Left ventricle myocardium inferior (tissue), 1 donor: Measurements from ENCODE around the gene ELAVL2. TPM values are rescaled to one million over a fixed set of nuclear protein-coding genes. Genes with fewer than 3 reads are reported as not detected.

Source experiments
- DNase-seq: peaks from one replicate; pipeline ENCODE4 v3.0.0-alpha.2; 2020
- H3K27ac ChIP-seq: fragments of 200-600 bp; replicated peaks from 2 replicates; pipeline ENCODE4 v1.8.0; 2021
- H3K27me3 ChIP-seq: fragments of 200-600 bp; 2 replicates; pipeline ENCODE4 v1.8.0; 2021; ENCODE audit warnings: low read depth
- H3K36me3 ChIP-seq: fragments of 200-600 bp; 2 replicates; pipeline ENCODE4 v1.8.0; 2021
- H3K4me1 ChIP-seq: fragments of 200-600 bp; 2 replicates; pipeline ENCODE4 v1.8.0; 2021
- H3K4me3 ChIP-seq: fragments of 200-600 bp; 2 replicates; pipeline ENCODE4 v1.8.0; 2021; ENCODE audit warnings: mild to moderate bottlenecking, moderate library complexity
- H3K9me3 ChIP-seq: fragments of 200-600 bp; replicated peaks from 2 replicates; pipeline ENCODE4 v1.8.0; 2021
- CTCF ChIP-seq: fragments of 200-600 bp; IDR thresholded peaks from 2 replicates; pipeline ENCODE4 v1.8.0; 2021; ENCODE audit warnings: antibody characterized with exemption, mild to moderate bottlenecking, borderline replicate concordance
- intact Hi-C: fragments of 100-400 bp; cut with micrococcal nuclease; formaldehyde crosslinking; loops from one replicate; pipeline ENCODE4 v1.11.0; 2022
- total RNA-seq: library from RNA; stranded (reverse); fragmentation: NEBNext Ultra II Directional; extraction: Animal tissue kit (Norgen Biotek cat#: 25700); gene quantifications from one replicate; pipeline ENCODE4 v1.2.1, GENCODE V29; 2021
- donor health status: DM: no; HTN: yes; CAD: no; lungs with severe emphysema.

Gene ELAVL2
- total RNA-seq, 1 donor from 2014 or later, result 0.08 TPM

GRCh38 chr9:23764219-23764618 is 61.8 kb downstream of the ELAVL2 start:
- no peak for TF ChIP-seq CTCF
- DNase-seq, result no peak
- intact Hi-C loops, result no loop called here
- peaks cover 6% of the 10 kb centered on the region for H3K4me1 ChIP-seq
- H3K27me3 ChIP-seq, result no peaks in the 10 kb centered on the region
- no peaks in the 10 kb centered on the region for H3K9me3 ChIP-seq
- H3K27ac ChIP-seq, result no peak overlapping the region
- H3K4me3 ChIP-seq, result no peak overlapping the region
- no peaks in the 10 kb centered on the region for H3K36me3 ChIP-seq

GRCh38 chr9:23754551-23754950 is 71.5 kb downstream of the ELAVL2 start:
- no peak overlapping the region for H3K27ac ChIP-seq
- no peak for DNase-seq
- H3K36me3 ChIP-seq, result no peaks in the 10 kb centered on the region
- no peaks in the 10 kb centered on the region for H3K9me3 ChIP-seq
- no peaks in the 10 kb centered on the region for H3K4me1 ChIP-seq
- no peak overlapping the region for H3K4me3 ChIP-seq
- no peak for TF ChIP-seq CTCF
- H3K27me3 ChIP-seq, result no peaks in the 10 kb centered on the region
- intact Hi-C loops, result no loop called here

GRCh38 chr9:23752859-23753258 is 73.2 kb downstream of the ELAVL2 start:
- no peak for DNase-seq
- Histone ChIP-seq H3K9me3 (no peaks in the 10 kb centered on the region), H3K4me3 (no peak overlapping the region), H3K27ac (no peak overlapping the region), H3K4me1 (no peaks in the 10 kb centered on the region), H3K36me3 (no peaks in the 10 kb centered on the region), H3K27me3 (no peaks in the 10 kb centered on the region)
- no peak for TF ChIP-seq CTCF
- intact Hi-C loops, result no loop called here

GRCh38 chr9:23751633-23752032 is 74.4 kb downstream of the ELAVL2 start:
- no peak for TF ChIP-seq CTCF
- no peaks in the 10 kb centered on the region for H3K4me1 ChIP-seq
- no peaks in the 10 kb centered on the region for H3K9me3 ChIP-seq
- H3K36me3 ChIP-seq, result no peaks in the 10 kb centered on the region
- intact Hi-C loops, result no loop called here
- no peak for DNase-seq
- H3K27me3 ChIP-seq, result no peaks in the 10 kb centered on the region
- H3K4me3 ChIP-seq, result no peak overlapping the region
- no peak overlapping the region for H3K27ac ChIP-seq

- intact Hi-C loops, result no loop called here
- Histone ChIP-seq H3K27ac (no peak overlapping the region), H3K27me3 (no peaks in the 10 kb centered on the region), H3K4me1 (no peaks in the 10 kb centered on the region), H3K36me3 (no peaks in the 10 kb centered on the region), H3K9me3 (no peaks in the 10 kb centered on the region), H3K4me3 (no peak overlapping the region)
- DNase-seq, result no peak
- TF ChIP-seq CTCF, result no peak
These were observed 75.2 kb downstream of the ELAVL2 start for GRCh38 chr9:23750808-23751207.
